PC-9 (cell line): ENCODE data around the gene CDH13. TPM values are rescaled to one million over a fixed set of nuclear protein-coding genes. Genes with fewer than 3 reads are reported as not detected.

ENCODE experiments used
- BruUV-seq: library from RNA; stranded (reverse); fragments of 400-500 nt; replicated peaks from 2 replicates; lab custom pipeline; 2021; lab: Mats Ljungman, UMichigan
- CTCF ChIA-PET: fragments of 300-600 bp; sonication (Branson Sonifier 250); formaldehyde crosslinking; loops from one replicate; lab custom pipeline; 2022; ENCODE audit warnings: antibody characterized with exemption; lab: Charles Lee
- POLR2A ChIA-PET: fragments of 300-600 bp; sonication (Branson Sonifier 250); formaldehyde crosslinking; loops from one replicate; lab custom pipeline; 2022; ENCODE audit warnings: antibody characterized with exemption; ENCODE audit not compliant: unreplicated experiment; lab: Charles Lee
- DNase-seq, 2 experiments: peaks; one replicate each; pipeline versions ENCODE4 v3.0.0 to v3.0.0-alpha.2; 2015 to 2022; ENCODE audit warnings: mixed read lengths in 1 of 2
- H2AFZ ChIP-seq: fragments of 200-600 bp; sonication (generic); 2 replicates; pipeline ENCODE4 v1.8.1; 2017; ENCODE audit warnings: antibody characterized with exemption
- H3F3A ChIP-seq: fragments of 200-600 bp; sonication (generic); 2 replicates; pipeline ENCODE4 v1.8.1; 2017; ENCODE audit warnings: antibody characterized with exemption, mild to moderate bottlenecking, low read depth; ENCODE audit not compliant: insufficient read depth
- H3K27ac ChIP-seq: fragments of 200-600 bp; sonication (generic); 2 replicates; pipeline ENCODE4 v1.6.1; 2016; ENCODE audit warnings: mixed run types
- H3K27me3 ChIP-seq: fragments of 200-600 bp; sonication (generic); 2 replicates; pipeline ENCODE4 v1.6.1; 2016; ENCODE audit warnings: low read depth, mixed run types; ENCODE audit not compliant: insufficient read depth
- H3K36me3 ChIP-seq: fragments of 200-600 bp; sonication (generic); 2 replicates; pipeline ENCODE4 v1.6.1; 2016; ENCODE audit warnings: low read depth, mixed run types
- H3K4me1 ChIP-seq: fragments of 200-600 bp; sonication (generic); replicated peaks from 2 replicates; pipeline ENCODE4 v1.6.1; 2016; ENCODE audit warnings: mixed run types; ENCODE audit not compliant: insufficient read depth
- H3K4me2 ChIP-seq: fragments of 200-600 bp; sonication (generic); 2 replicates; pipeline ENCODE4 v1.6.1; 2017; ENCODE audit warnings: mixed run types
- H3K4me3 ChIP-seq: fragments of 200-600 bp; sonication (generic); 2 replicates; pipeline ENCODE4 v1.6.1; 2016; ENCODE audit warnings: mixed run types
- H3K79me2 ChIP-seq: fragments of 200-600 bp; sonication (generic); 2 replicates; pipeline ENCODE4 v1.6.1; 2017; ENCODE audit warnings: low read depth, mixed run types
- H3K9me2 ChIP-seq: fragments of 200-600 bp; sonication (generic); 2 replicates; pipeline ENCODE4 v1.8.1; 2017; ENCODE audit warnings: mild to moderate bottlenecking; ENCODE audit not compliant: insufficient read depth
- H3K9me3 ChIP-seq: fragments of 200-600 bp; sonication (generic); 2 replicates; pipeline ENCODE4 v1.8.1; 2016; ENCODE audit warnings: low read depth; ENCODE audit not compliant: insufficient read depth
- H4K20me1 ChIP-seq: fragments of 200-600 bp; sonication (generic); 2 replicates; pipeline ENCODE4 v1.8.1; 2017; ENCODE audit not compliant: insufficient read depth
- EZH2 ChIP-seq: fragments of 200-600 bp; sonication (generic); IDR thresholded peaks from 2 replicates; pipeline ENCODE4 v1.8.0; 2017; ENCODE audit warnings: antibody characterized with exemption, low read depth
- intact Hi-C: fragments of 100-400 bp; cut with micrococcal nuclease; formaldehyde crosslinking; loops from one replicate; pipeline ENCODE4 v1.10.0; 2022; ENCODE audit not compliant: unreplicated experiment
- total RNA-seq: library from RNA; stranded (reverse); gene quantifications from 2 replicates; pipeline ENCODE4 v1.2.3, GENCODE V29; 2021
- TF ChIP-seq, protein P1 (sequence below): fragments of 200-600 bp; sonication (generic); conservative IDR thresholded peaks from 2 replicates; pipeline ENCODE4 v1.6.1; 2017; ENCODE audit warnings: mixed run types, antibody characterized with exemption, mild to moderate bottlenecking, moderate library complexity

Gene CDH13
- total RNA-seq, 1 experiment from 2014 or later: 0.24 TPM

GRCh38 chr16:83768986-83769385 lies 1142.2 kb downstream of the CDH13 start:
- no peak overlapping the region for H2AFZ ChIP-seq
- H3F3A ChIP-seq: no peaks in the 10 kb centered on the region
- H3K4me2 ChIP-seq: no peak overlapping the region
- no peaks in the 10 kb centered on the region for H3K9me3 ChIP-seq
- peaks cover 75% of the 10 kb centered on the region for H3K27me3 ChIP-seq
- H3K9me2 ChIP-seq: no peaks in the 10 kb centered on the region
- no peaks in the 10 kb centered on the region for H3K79me2 ChIP-seq
- no peak for DNase-seq
- H3K4me1 ChIP-seq: no peaks in the 10 kb centered on the region
- TF ChIP-seq EZH2: no peak
- TF ChIP-seq, protein P1, sequence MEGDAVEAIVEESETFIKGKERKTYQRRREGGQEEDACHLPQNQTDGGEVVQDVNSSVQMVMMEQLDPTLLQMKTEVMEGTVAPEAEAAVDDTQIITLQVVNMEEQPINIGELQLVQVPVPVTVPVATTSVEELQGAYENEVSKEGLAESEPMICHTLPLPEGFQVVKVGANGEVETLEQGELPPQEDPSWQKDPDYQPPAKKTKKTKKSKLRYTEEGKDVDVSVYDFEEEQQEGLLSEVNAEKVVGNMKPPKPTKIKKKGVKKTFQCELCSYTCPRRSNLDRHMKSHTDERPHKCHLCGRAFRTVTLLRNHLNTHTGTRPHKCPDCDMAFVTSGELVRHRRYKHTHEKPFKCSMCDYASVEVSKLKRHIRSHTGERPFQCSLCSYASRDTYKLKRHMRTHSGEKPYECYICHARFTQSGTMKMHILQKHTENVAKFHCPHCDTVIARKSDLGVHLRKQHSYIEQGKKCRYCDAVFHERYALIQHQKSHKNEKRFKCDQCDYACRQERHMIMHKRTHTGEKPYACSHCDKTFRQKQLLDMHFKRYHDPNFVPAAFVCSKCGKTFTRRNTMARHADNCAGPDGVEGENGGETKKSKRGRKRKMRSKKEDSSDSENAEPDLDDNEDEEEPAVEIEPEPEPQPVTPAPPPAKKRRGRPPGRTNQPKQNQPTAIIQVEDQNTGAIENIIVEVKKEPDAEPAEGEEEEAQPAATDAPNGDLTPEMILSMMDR: no peak
- ChIA-PET POLR2A (no interaction called here), CTCF (no interaction called here)
- intact Hi-C loops: no loop called here
- no peak overlapping the region for H3K27ac ChIP-seq
- H3K4me3 ChIP-seq: no peak overlapping the region
- no TSS peak for BruUV-seq
- H4K20me1 ChIP-seq: no peaks in the 10 kb centered on the region
- H3K36me3 ChIP-seq: no peaks in the 10 kb centered on the region

- H3K4me3 ChIP-seq: no peak overlapping the region
- H3K9me2 ChIP-seq: no peaks in the 10 kb centered on the region
- no peaks in the 10 kb centered on the region for H4K20me1 ChIP-seq
- H3K9me3 ChIP-seq: no peaks in the 10 kb centered on the region
- no peaks in the 10 kb centered on the region for H3F3A ChIP-seq
- no peak for TF ChIP-seq EZH2
- TF ChIP-seq, protein P1: no peak
- H3K27ac ChIP-seq: no peak overlapping the region
- peaks cover 79% of the 10 kb centered on the region for H3K27me3 ChIP-seq
- intact Hi-C loops: no loop called here
- no peaks in the 10 kb centered on the region for H3K79me2 ChIP-seq
- no TSS peak for BruUV-seq
- ChIA-PET CTCF (no interaction called here), POLR2A (no interaction called here)
- no peak overlapping the region for H2AFZ ChIP-seq
- H3K4me1 ChIP-seq: no peaks in the 10 kb centered on the region
- no peaks in the 10 kb centered on the region for H3K36me3 ChIP-seq
- H3K4me2 ChIP-seq: no peak overlapping the region
- DNase-seq: no peak
Observed at GRCh38 chr16:83769397-83770008, 1142.7 kb downstream of the CDH13 start.

GRCh38 chr16:83771306-83771942 lies 1144.7 kb downstream of the CDH13 start:
- H3K27ac ChIP-seq: no peak overlapping the region
- intact Hi-C loops: no loop called here
- H3K4me2 ChIP-seq: no peak overlapping the region
- CTCF ChIA-PET: no interaction called here
- no peak for DNase-seq
- H3K4me3 ChIP-seq: no peak overlapping the region
- H3K36me3 ChIP-seq: no peaks in the 10 kb centered on the region
- H2AFZ ChIP-seq: no peak overlapping the region
- no peaks in the 10 kb centered on the region for H3K9me2 ChIP-seq
- H4K20me1 ChIP-seq: no peaks in the 10 kb centered on the region
- peaks cover 89% of the 10 kb centered on the region for H3K27me3 ChIP-seq
- BruUV-seq: no TSS peak
- H3F3A ChIP-seq: no peaks in the 10 kb centered on the region
- TF ChIP-seq, protein P1: no peak
- TF ChIP-seq EZH2: no peak
- H3K79me2 ChIP-seq: no peaks in the 10 kb centered on the region
- H3K4me1 ChIP-seq: no peaks in the 10 kb centered on the region
- no peaks in the 10 kb centered on the region for H3K9me3 ChIP-seq
- POLR2A ChIA-PET: no interaction called here
